ENCODE results near the gene DNMT3L. TPM values are rescaled to one million over a fixed set of nuclear protein-coding genes. Genes with fewer than 3 reads are reported as not detected.

DNMT3L gene
- total RNA-seq, 4 donors from 2014 or later: not detected

- Histone ChIP-seq H3K36me3 (no peaks in the 10 kb centered on the region), H3K4me3 (peak overlapping the region; percentile 55 to 97 (median 72)), H3K9me3 (no peaks in the 10 kb centered on the region), H3K27me3 (no peaks in the 10 kb centered on the region), H3K27ac (peak overlapping the region; percentile 70 to 98 (median 94)), H3K4me1 (peaks cover 0 to 73% (median 55%) of the 10 kb centered on the region in 4 donors)
- WGBS, 2 donors: 0 to 1% methylated on average over 15 to 40 of the region's 67 CpGs
- DNase-seq (ENCODE audit: low spot score in 2 of 2): peak; percentile 49 to 58
- TF ChIP-seq POLR2A (IDR thresholded peaks at IDR 0.05): no peak
- peak in 1 of 2 donors; percentile 13 for TF ChIP-seq EP300 (IDR thresholded peaks at IDR 0.05)
These were observed 38.7 kb upstream of the DNMT3L start for GRCh38 chr21:44300262-44300959.

- no peaks in the 10 kb centered on the region for H3K9me3 ChIP-seq
- H3K27me3 ChIP-seq: no peaks in the 10 kb centered on the region
- H3K36me3 ChIP-seq: no peaks in the 10 kb centered on the region
- 1% methylated on average over 31 to 44 of the region's 94 CpGs for WGBS, 2 donors
- H3K4me1 ChIP-seq: peaks cover 0 to 72% (median 54%) of the 10 kb centered on the region in 4 donors
- H3K27ac ChIP-seq: peak within 1 kb of the TSS; percentile 70 to 98 (median 94)
- TF ChIP-seq, protein P1, sequence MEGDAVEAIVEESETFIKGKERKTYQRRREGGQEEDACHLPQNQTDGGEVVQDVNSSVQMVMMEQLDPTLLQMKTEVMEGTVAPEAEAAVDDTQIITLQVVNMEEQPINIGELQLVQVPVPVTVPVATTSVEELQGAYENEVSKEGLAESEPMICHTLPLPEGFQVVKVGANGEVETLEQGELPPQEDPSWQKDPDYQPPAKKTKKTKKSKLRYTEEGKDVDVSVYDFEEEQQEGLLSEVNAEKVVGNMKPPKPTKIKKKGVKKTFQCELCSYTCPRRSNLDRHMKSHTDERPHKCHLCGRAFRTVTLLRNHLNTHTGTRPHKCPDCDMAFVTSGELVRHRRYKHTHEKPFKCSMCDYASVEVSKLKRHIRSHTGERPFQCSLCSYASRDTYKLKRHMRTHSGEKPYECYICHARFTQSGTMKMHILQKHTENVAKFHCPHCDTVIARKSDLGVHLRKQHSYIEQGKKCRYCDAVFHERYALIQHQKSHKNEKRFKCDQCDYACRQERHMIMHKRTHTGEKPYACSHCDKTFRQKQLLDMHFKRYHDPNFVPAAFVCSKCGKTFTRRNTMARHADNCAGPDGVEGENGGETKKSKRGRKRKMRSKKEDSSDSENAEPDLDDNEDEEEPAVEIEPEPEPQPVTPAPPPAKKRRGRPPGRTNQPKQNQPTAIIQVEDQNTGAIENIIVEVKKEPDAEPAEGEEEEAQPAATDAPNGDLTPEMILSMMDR (IDR thresholded peaks at IDR 0.05): peak in 2 of 5 experiments; percentile 18 to 36
- TF ChIP-seq POLR2A (IDR thresholded peaks at IDR 0.05) (peak in 1 of 2 donors; percentile 57), EP300 (IDR thresholded peaks at IDR 0.05) (peak in 1 of 2 donors; percentile 66)
- DNase-seq (ENCODE audit: low spot score in 2 of 2): peak; percentile 45 to 49
- H3K4me3 ChIP-seq: peak within 1 kb of the TSS; percentile 55 to 97 (median 72)
These were observed 38.0 kb upstream of the DNMT3L start, which contains the start of gene PFKL for GRCh38 chr21:44299458-44300261. TSS of gene PFKL (plus strand) at chr21:44300053. CDS start at chr21:44300106, 53 bp downstream.

- no peaks in the 10 kb centered on the region for H3K36me3 ChIP-seq
- WGBS, 2 donors: 28 to 30% methylated on average over 10 of the region's 10 CpGs
- TF ChIP-seq, protein P1 (IDR thresholded peaks at IDR 0.05): no peak
- TF ChIP-seq EP300 (IDR thresholded peaks at IDR 0.05) (no peak), POLR2A (IDR thresholded peaks at IDR 0.05) (no peak)
- no peak for DNase-seq (ENCODE audit: low spot score in 2 of 2)
- peak overlapping the region; percentile 70 to 98 (median 94) for H3K27ac ChIP-seq
- H3K4me1 ChIP-seq: peaks cover 0 to 71% (median 52%) of the 10 kb centered on the region in 4 donors
- H3K27me3 ChIP-seq: no peaks in the 10 kb centered on the region
- H3K9me3 ChIP-seq: no peaks in the 10 kb centered on the region
- H3K4me3 ChIP-seq: peak overlapping the region; percentile 55 to 97 (median 72)
These were observed 37.4 kb upstream of the DNMT3L start for GRCh38 chr21:44299085-44299457.

DNA sequence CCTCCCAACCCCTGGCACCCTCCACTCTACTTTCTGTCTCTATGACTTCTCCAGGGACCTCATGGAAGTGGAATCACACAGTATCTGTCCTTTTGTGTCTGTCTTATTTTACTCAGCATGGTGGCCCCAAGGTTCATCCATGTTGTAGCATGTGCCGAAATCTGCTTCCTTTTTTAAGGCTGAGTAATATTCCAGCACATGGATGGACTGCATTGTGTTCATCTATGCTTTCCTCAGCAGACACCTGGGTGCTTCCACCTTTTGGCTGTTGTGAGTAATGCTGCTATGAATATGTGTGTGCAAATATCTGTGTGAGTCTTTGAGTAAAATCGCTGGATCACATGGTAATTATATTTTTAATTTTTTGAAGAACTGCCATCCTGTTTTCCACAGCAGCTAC lies 36.6 kb upstream of the DNMT3L start:
- Histone ChIP-seq H3K4me1 (peaks cover 0 to 63% (median 45%) of the 10 kb centered on the region in 4 donors), H3K9me3 (no peaks in the 10 kb centered on the region), H3K36me3 (no peaks in the 10 kb centered on the region), H3K27me3 (no peaks in the 10 kb centered on the region), H3K4me3 (no peak overlapping the region), H3K27ac (peak overlapping the region in 2 of 4 donors; percentile 40 to 65)
- no peak for DNase-seq (ENCODE audit: low spot score in 2 of 2)
- WGBS, 2 donors: 88 to 90% methylated on average over 2 of the region's 2 CpGs
- TF ChIP-seq EP300 (IDR thresholded peaks at IDR 0.05) (no peak), POLR2A (IDR thresholded peaks at IDR 0.05) (no peak)
- TF ChIP-seq, protein P1 (IDR thresholded peaks at IDR 0.05): no peak

DNA sequence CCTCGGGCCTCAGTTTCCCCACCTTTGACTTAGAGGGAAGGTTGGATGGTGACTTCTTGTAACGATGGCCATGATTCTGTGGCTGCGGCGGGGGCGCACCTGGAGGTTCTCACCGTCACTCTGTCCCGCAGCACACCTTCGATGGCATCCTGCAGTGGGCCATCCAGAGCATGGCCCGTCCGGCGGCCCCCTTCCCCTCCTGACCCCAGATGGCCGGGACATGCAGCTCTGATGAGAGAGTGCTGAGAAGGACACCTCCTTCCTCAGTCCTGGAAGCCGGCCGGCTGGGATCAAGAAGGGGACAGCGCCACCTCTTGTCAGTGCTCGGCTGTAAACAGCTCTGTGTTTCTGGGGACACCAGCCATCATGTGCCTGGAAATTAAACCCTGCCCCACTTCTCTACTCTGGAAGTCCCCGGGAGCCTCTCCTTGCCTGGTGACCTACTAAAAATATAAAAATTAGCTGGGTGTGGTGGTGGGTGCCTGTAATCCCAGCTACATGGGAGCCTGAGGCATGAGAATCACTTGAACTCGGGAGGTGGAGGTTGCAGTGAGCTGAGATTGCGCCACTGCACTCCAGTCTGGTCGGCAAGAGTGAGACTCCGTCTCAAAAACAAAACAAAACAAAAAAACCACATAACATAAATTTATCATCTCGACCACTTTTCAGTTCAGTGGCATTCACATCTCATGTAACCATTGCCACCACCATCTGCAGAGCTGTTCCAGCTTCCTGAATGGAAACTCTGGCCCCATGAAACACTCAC lies 36.0 kb upstream of the DNMT3L start:
- no peaks in the 10 kb centered on the region for H3K27me3 ChIP-seq
- H3K4me3 ChIP-seq: no peak overlapping the region
- 27 to 31% methylated on average over 20 to 22 of the region's 22 CpGs for WGBS, 2 donors
- peaks cover 0 to 57% (median 39%) of the 10 kb centered on the region in 4 donors for H3K4me1 ChIP-seq
- H3K9me3 ChIP-seq: no peaks in the 10 kb centered on the region
- DNase-seq (ENCODE audit: low spot score in 2 of 2): peak; percentile 75 to 91
- no peaks in the 10 kb centered on the region for H3K36me3 ChIP-seq
- H3K27ac ChIP-seq: peak overlapping the region in 2 of 4 donors; percentile 40 to 65
- TF ChIP-seq EP300 (IDR thresholded peaks at IDR 0.05): peak; percentile 45
- TF ChIP-seq, protein P1 (IDR thresholded peaks at IDR 0.05): peak; percentile 76 to 90 (median 84)
- TF ChIP-seq POLR2A (IDR thresholded peaks at IDR 0.05): no peak
